Inflammatory macrophage treated with lipopolysaccharide for 4 hours (primary cell): Measurements from ENCODE around the gene DQX1.
A peak's percentile ranks its signal among the peaks of the same experiment; 100 is the strongest.
"Not testable (repeated sequence)": the region's sequence is repeated elsewhere in the genome, so short reads cannot be mapped to it uniquely, and the experiment has no call there.

ENCODE experiments used
- DNase-seq: peaks from one replicate; pipeline ENCODE4 v3.0.0-alpha.2; 2020

DQX1 gene

GRCh38 chr2:74491648-74492544, 34.1 kb downstream of the DQX1 start:
- DNase-seq = no peak

- no peak for DNase-seq
These were observed 36.1 kb downstream of the DQX1 start for GRCh38 chr2:74489906-74490305.

GRCh38 chr2:74488643-74489481, 37.2 kb downstream of the DQX1 start:
- no peak for DNase-seq

- DNase-seq = no peak
These were observed 39.9 kb downstream of the DQX1 start for GRCh38 chr2:74486141-74486540.

- not testable (repeated sequence) for DNase-seq
These were observed 42.3 kb downstream of the DQX1 start for GRCh38 chr2:74483675-74484164.

- DNase-seq = peak; percentile 96
These were observed 43.0 kb downstream of the DQX1 start, which contains the start of the genes CCDC142 and TTC31 for GRCh38 chr2:74482801-74483674. TSS of gene CCDC142 (minus strand) at chr2:74482998. CDS start at chr2:74482837, 161 bp downstream. TSS of gene TTC31 (plus strand) at chr2:74483081. CDS start at chr2:74483096, 15 bp downstream.

GRCh38 chr2:74481961-74482800, 43.9 kb downstream of the DQX1 start:
- peak; percentile 44 for DNase-seq

- peak; percentile 82 for DNase-seq
These were observed 44.6 kb downstream of the DQX1 start for GRCh38 chr2:74481431-74481830.

GRCh38 chr2:74474899-74475298, 51.1 kb downstream of the DQX1 start:
- no peak for DNase-seq

GRCh38 chr2:74474481-74474880, 51.5 kb downstream of the DQX1 start:
- DNase-seq = no peak

- no peak for DNase-seq
These were observed 53.1 kb downstream of the DQX1 start for GRCh38 chr2:74472945-74473258.

- DNase-seq = peak; percentile 93
These were observed 53.7 kb downstream of the DQX1 start, which contains the start of gene MRPL53 for GRCh38 chr2:74472086-74472944. TSS of gene MRPL53 (minus strand) at chr2:74472680. CDS start at chr2:74472660, 20 bp downstream.

- no peak for DNase-seq
These were observed 54.5 kb downstream of the DQX1 start for GRCh38 chr2:74471332-74472065.

GRCh38 chr2:74470742-74471141, 55.3 kb downstream of the DQX1 start:
- DNase-seq = not testable (repeated sequence)
